Endothelial cell of umbilical vein (primary cell): ENCODE measurements around the gene RELCH.

Experiments used
- CTCF ChIP-seq, 2 donors: IDR thresholded peaks; 1 replicate in 1 of 2; 2 replicates in 1 of 2; pipeline ENCODE4 v1.5.1; 2011; ENCODE audit warnings: low read length in 2 of 2, mild to moderate bottlenecking in 2 of 2, moderate library complexity in 2 of 2, control low read depth in 1 of 2, inconsistent platforms in 1 of 2, low read depth in 1 of 2; ENCODE audit not compliant: insufficient read depth in 1 of 2; ENCODE audit errors: extremely low read depth in 1 of 2
- EZH2 ChIP-seq: IDR thresholded peaks from 2 replicates; pipeline ENCODE4 v1.6.1; 2012; ENCODE audit warnings: borderline replicate concordance, low read depth, mild to moderate bottlenecking, moderate library complexity, low read length, inconsistent platforms; ENCODE audit not compliant: severe bottlenecking
- FOS ChIP-seq: IDR thresholded peaks from 2 replicates; pipeline ENCODE4 v1.6.1; 2011; ENCODE audit warnings: mild to moderate bottlenecking, low read length, moderate library complexity, borderline replicate concordance; ENCODE audit not compliant: insufficient read depth
- GATA2 ChIP-seq: IDR thresholded peaks from 2 replicates; pipeline ENCODE4 v1.7.0; 2011; ENCODE audit warnings: low read depth, mild to moderate bottlenecking, moderate library complexity, mixed read lengths, low read length; ENCODE audit not compliant: insufficient read length, insufficient read depth
- MAX ChIP-seq: IDR thresholded peaks from 2 replicates; pipeline ENCODE4 v1.6.1; 2011; ENCODE audit not compliant: insufficient read depth, insufficient read length
- POLR2A ChIP-seq: IDR thresholded peaks from 2 replicates; pipeline ENCODE4 v1.6.1; 2012; ENCODE audit warnings: low read depth, mild to moderate bottlenecking, control low read depth, low read length

- TF ChIP-seq CTCF (IDR thresholded peaks at IDR 0.05; ENCODE audit: extremely low read depth in 1 of 2, insufficient read depth in 1 of 2, low read depth in 1 of 2, low read length in 2 of 2), result no peak
- TF ChIP-seq POLR2A, result no peak
- TF ChIP-seq GATA2, result no peak
- TF ChIP-seq EZH2, result no peak
- no peak for TF ChIP-seq FOS
- TF ChIP-seq MAX, result no peak
Measured at GRCh38 chr18:62335494-62335893, 148.4 kb downstream of the RELCH start.
